Measurements from ENCODE around the gene DENND2A. TPM values are rescaled to one million over a fixed set of nuclear protein-coding genes. Genes with fewer than 3 reads are reported as not detected.

The DENND2A gene
- total and polyA plus RNA-seq, 4 donors: 1.2 to 7.4 (median 2.3) TPM

- H3K4me1 ChIP-seq (ENCODE audit: control insufficient read depth in 4 of 4, insufficient read depth in 4 of 4, low read length in 3 of 4): peaks cover 0 to 7% (median under 1%) of the 10 kb centered on the region in 4 donors
- H3K9me3 ChIP-seq (ENCODE audit: control insufficient read depth in 4 of 4, low read length in 3 of 4): no peaks in the 10 kb centered on the region
- 78% methylated on average over 7 of the region's 7 CpGs for WGBS
- DNase-seq (ENCODE audit: low spot score): no peak
- no peak overlapping the region for H3K4me3 ChIP-seq (ENCODE audit: low read depth in 1 of 3, low read length in 3 of 3)
- H3K9ac ChIP-seq (ENCODE audit: low read depth in 1 of 2, low read length in 2 of 2): no peak overlapping the region
- TF ChIP-seq SP1 (IDR thresholded peaks at IDR 0.05) (peak; percentile 34), RAD21 (IDR thresholded peaks at IDR 0.05) (peak in 1 of 2 donors; percentile 26), MAX (IDR thresholded peaks at IDR 0.05) (no peak)
- no peaks in the 10 kb centered on the region for H3K27me3 ChIP-seq (ENCODE audit: control insufficient read depth in 4 of 4, insufficient read depth in 4 of 4, low read length in 3 of 4)
- peak overlapping the region; percentile 2 to 43 for H3K27ac ChIP-seq (ENCODE audit: low read depth in 1 of 2, low read length in 2 of 2)
- no peaks in the 10 kb centered on the region for H3K36me3 ChIP-seq (ENCODE audit: control insufficient read depth in 4 of 4, insufficient read depth in 3 of 4, low read depth in 1 of 4, low read length in 3 of 4)
Measured at GRCh38 chr7:140607441-140607989, 33.1 kb downstream of the DENND2A start.

DNA sequence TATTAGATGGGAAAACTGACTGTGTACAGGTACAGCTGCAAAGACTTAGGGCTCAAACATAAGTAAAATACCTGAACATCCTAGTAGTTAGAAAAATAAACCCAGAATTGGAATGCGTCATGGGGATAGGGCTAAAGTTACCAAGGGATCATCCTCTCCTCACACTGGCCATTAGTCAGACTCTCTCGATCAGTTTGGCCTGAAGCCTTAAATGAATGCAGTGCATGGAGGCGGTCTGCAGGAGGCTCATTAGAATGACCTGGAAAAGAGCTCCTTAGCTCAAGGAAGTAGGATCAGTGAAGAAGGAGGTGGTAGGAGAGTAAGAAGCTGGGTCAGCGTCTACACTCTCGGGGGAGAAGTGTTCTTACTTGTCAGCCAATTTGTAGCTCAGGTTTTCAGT lies 35.3 kb downstream of the DENND2A start:
- Histone ChIP-seq H3K4me1 (ENCODE audit: control insufficient read depth in 4 of 4, insufficient read depth in 4 of 4, low read length in 3 of 4) (peaks cover 0 to 7% (median under 1%) of the 10 kb centered on the region in 4 donors), H3K4me3 (ENCODE audit: low read depth in 1 of 3, low read length in 3 of 3) (no peak overlapping the region), H3K36me3 (ENCODE audit: control insufficient read depth in 4 of 4, insufficient read depth in 3 of 4, low read depth in 1 of 4, low read length in 3 of 4) (no peaks in the 10 kb centered on the region), H3K9ac (ENCODE audit: low read depth in 1 of 2, low read length in 2 of 2) (no peak overlapping the region), H3K27ac (ENCODE audit: low read depth in 1 of 2, low read length in 2 of 2) (peak overlapping the region in 1 of 2 donors; percentile 31), H3K27me3 (ENCODE audit: control insufficient read depth in 4 of 4, insufficient read depth in 4 of 4, low read length in 3 of 4) (no peaks in the 10 kb centered on the region), H3K9me3 (ENCODE audit: control insufficient read depth in 4 of 4, low read length in 3 of 4) (no peaks in the 10 kb centered on the region)
- whole genome bisulfite sequencing: 86% methylated on average over 5 of the region's 5 CpGs
- no peak for DNase-seq (ENCODE audit: low spot score)
- no peak for TF ChIP-seq JUND (IDR thresholded peaks at IDR 0.05)
- no peak for TF ChIP-seq HNF4A (conservative IDR thresholded peaks at IDR 0.05)

- TF ChIP-seq ZBTB33 (IDR thresholded peaks at IDR 0.05): no peak
- TF ChIP-seq HNF4G (IDR thresholded peaks at IDR 0.05): no peak
- no peak for TF ChIP-seq TAF1 (conservative IDR thresholded peaks at IDR 0.05)
- TF ChIP-seq, protein P1, sequence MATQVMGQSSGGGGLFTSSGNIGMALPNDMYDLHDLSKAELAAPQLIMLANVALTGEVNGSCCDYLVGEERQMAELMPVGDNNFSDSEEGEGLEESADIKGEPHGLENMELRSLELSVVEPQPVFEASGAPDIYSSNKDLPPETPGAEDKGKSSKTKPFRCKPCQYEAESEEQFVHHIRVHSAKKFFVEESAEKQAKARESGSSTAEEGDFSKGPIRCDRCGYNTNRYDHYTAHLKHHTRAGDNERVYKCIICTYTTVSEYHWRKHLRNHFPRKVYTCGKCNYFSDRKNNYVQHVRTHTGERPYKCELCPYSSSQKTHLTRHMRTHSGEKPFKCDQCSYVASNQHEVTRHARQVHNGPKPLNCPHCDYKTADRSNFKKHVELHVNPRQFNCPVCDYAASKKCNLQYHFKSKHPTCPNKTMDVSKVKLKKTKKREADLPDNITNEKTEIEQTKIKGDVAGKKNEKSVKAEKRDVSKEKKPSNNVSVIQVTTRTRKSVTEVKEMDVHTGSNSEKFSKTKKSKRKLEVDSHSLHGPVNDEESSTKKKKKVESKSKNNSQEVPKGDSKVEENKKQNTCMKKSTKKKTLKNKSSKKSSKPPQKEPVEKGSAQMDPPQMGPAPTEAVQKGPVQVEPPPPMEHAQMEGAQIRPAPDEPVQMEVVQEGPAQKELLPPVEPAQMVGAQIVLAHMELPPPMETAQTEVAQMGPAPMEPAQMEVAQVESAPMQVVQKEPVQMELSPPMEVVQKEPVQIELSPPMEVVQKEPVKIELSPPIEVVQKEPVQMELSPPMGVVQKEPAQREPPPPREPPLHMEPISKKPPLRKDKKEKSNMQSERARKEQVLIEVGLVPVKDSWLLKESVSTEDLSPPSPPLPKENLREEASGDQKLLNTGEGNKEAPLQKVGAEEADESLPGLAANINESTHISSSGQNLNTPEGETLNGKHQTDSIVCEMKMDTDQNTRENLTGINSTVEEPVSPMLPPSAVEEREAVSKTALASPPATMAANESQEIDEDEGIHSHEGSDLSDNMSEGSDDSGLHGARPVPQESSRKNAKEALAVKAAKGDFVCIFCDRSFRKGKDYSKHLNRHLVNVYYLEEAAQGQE (IDR thresholded peaks at IDR 0.05): no peak
- no peak for TF ChIP-seq MAX (IDR thresholded peaks at IDR 0.05)
- no peak for TF ChIP-seq HNF4A (conservative IDR thresholded peaks at IDR 0.05)
- TF ChIP-seq RAD21 (IDR thresholded peaks at IDR 0.05): no peak
- no peak for TF ChIP-seq CTCF (IDR thresholded peaks at IDR 0.05; ENCODE audit: low read depth, low read length, missing input control)
- TF ChIP-seq SP1 (IDR thresholded peaks at IDR 0.05): no peak
- TF ChIP-seq YY1 (IDR thresholded peaks at IDR 0.05): no peak
- TF ChIP-seq JUND (IDR thresholded peaks at IDR 0.05): no peak
- H3K36me3 ChIP-seq (ENCODE audit: control insufficient read depth in 4 of 4, insufficient read depth in 3 of 4, low read depth in 1 of 4, low read length in 3 of 4): no peaks in the 10 kb centered on the region
- no peak overlapping the region for H3K9ac ChIP-seq (ENCODE audit: low read depth in 1 of 2, low read length in 2 of 2)
- no peaks in the 10 kb centered on the region for H3K27me3 ChIP-seq (ENCODE audit: control insufficient read depth in 4 of 4, insufficient read depth in 4 of 4, low read length in 3 of 4)
- no peak for DNase-seq (ENCODE audit: low spot score)
- H3K4me3 ChIP-seq (ENCODE audit: low read depth in 1 of 3, low read length in 3 of 3): no peak overlapping the region
- 93% methylated on average over 4 of the region's 4 CpGs for WGBS
- peak overlapping the region in 1 of 2 donors; percentile 31 for H3K27ac ChIP-seq (ENCODE audit: low read depth in 1 of 2, low read length in 2 of 2)
- peaks cover 0 to 7% (median under 1%) of the 10 kb centered on the region in 4 donors for H3K4me1 ChIP-seq (ENCODE audit: control insufficient read depth in 4 of 4, insufficient read depth in 4 of 4, low read length in 3 of 4)
- H3K9me3 ChIP-seq (ENCODE audit: control insufficient read depth in 4 of 4, low read length in 3 of 4): no peaks in the 10 kb centered on the region
Measured at GRCh38 chr7:140604760-140605159, 35.9 kb downstream of the DENND2A start.

Measured in liver (tissue), 9 donors.